CD14-positive monocyte (primary cell): ENCODE data around the gene KLHL7. TPM values are rescaled to one million over a fixed set of nuclear protein-coding genes. Genes with fewer than 3 reads are reported as not detected.

ENCODE experiments used
- DNase-seq, 3 donors: peaks; one replicate each; pipeline ENCODE4 v3.0.0-alpha.2; 2011 to 2022
- H2AFZ ChIP-seq: 2 replicates; pipeline ENCODE4 v1.6.0; 2012; ENCODE audit warnings: mild to moderate bottlenecking, low read depth, low read length, inconsistent platforms; ENCODE audit not compliant: insufficient read depth, poor library complexity, severe bottlenecking
- H3K27ac ChIP-seq, 2 donors: 1 replicate in 1 of 2; 2 replicates in 1 of 2; pipeline ENCODE4 v1.5.1; 2012 to 2013; ENCODE audit warnings: low read length in 2 of 2, control low read depth in 1 of 2, inconsistent platforms in 1 of 2, low read depth in 1 of 2, mild to moderate bottlenecking in 1 of 2
- H3K27me3 ChIP-seq, 2 donors: one replicate each; pipeline versions ENCODE4 v1.6.0 to v1.6.1; 2011 to 2013; ENCODE audit warnings: low read length in 2 of 2; ENCODE audit not compliant: control insufficient read depth in 2 of 2, insufficient read depth in 2 of 2
- H3K36me3 ChIP-seq, 2 donors: replicated peaks in 1 of 2; 1 replicate in 1 of 2; 2 replicates in 1 of 2; pipeline versions ENCODE4 v1.5.1 to v1.6.1; 2012 to 2013; ENCODE audit warnings: low read length in 2 of 2, control low read depth in 1 of 2, inconsistent platforms in 1 of 2, mild to moderate bottlenecking in 1 of 2; ENCODE audit not compliant: insufficient read depth in 2 of 2, control insufficient read depth in 1 of 2
- H3K4me1 ChIP-seq, 2 donors: 1 replicate in 1 of 2; 2 replicates in 1 of 2; pipeline versions ENCODE4 v1.5.1 to v1.6.1; 2012 to 2013; ENCODE audit warnings: low read length in 2 of 2, control low read depth in 1 of 2, inconsistent platforms in 1 of 2, mild to moderate bottlenecking in 1 of 2, moderate library complexity in 1 of 2; ENCODE audit not compliant: insufficient read depth in 2 of 2, control insufficient read depth in 1 of 2
- H3K4me2 ChIP-seq: replicated peaks from 2 replicates; pipeline ENCODE3; 2012; ENCODE audit warnings: low read length, moderate library complexity, mild to moderate bottlenecking; ENCODE audit not compliant: poor library complexity, severe bottlenecking; ENCODE audit errors: extremely low read depth
- H3K4me3 ChIP-seq, 3 experiments: fragments of 200-600 bp in 1 of 3; sonication (generic) in 1 of 3; replicated peaks in 1 of 3; 1 replicate in 2 of 3; 2 replicates in 1 of 3; pipeline ENCODE4 v1.5.1; 2011 to 2013; ENCODE audit warnings: low read length in 3 of 3, mild to moderate bottlenecking in 3 of 3, control low read depth in 2 of 3, low read depth in 2 of 3, inconsistent platforms in 1 of 3, moderate library complexity in 1 of 3
- H3K79me2 ChIP-seq: 2 replicates; pipeline ENCODE4 v1.6.0; 2012; ENCODE audit warnings: mild to moderate bottlenecking, control low read depth, inconsistent platforms, low read length, moderate library complexity; ENCODE audit not compliant: insufficient read depth
- H3K9ac ChIP-seq: 2 replicates; pipeline ENCODE4 v1.6.0; 2017; ENCODE audit warnings: low read length, mild to moderate bottlenecking; ENCODE audit not compliant: insufficient read depth, poor library complexity, severe bottlenecking
- H3K9me3 ChIP-seq, 2 donors: replicated peaks in 1 of 2; 1 replicate in 1 of 2; 2 replicates in 1 of 2; pipeline versions ENCODE4 v1.5.1 to v1.6.1; 2012 to 2013; ENCODE audit warnings: low read length in 2 of 2, control low read depth in 1 of 2; ENCODE audit not compliant: control insufficient read depth in 1 of 2, insufficient read depth in 1 of 2
- H4K20me1 ChIP-seq: 2 replicates; pipeline ENCODE4 v1.6.0; 2012; ENCODE audit warnings: mild to moderate bottlenecking, low read length, control low read depth, moderate library complexity; ENCODE audit not compliant: insufficient read depth
- H3K27ac Mint-ChIP-seq, 7 donors: one replicate each; pipeline ENCODE4 v1.8.0; 2020; ENCODE audit warnings: mild to moderate bottlenecking in 7 of 7, mixed read lengths in 7 of 7, moderate library complexity in 6 of 7, inconsistent platforms in 2 of 7
- H3K27me3 Mint-ChIP-seq, 3 donors: one replicate each; pipeline ENCODE4 v1.8.0; 2021 to 2022; ENCODE audit warnings: low read depth in 3 of 3, mild to moderate bottlenecking in 3 of 3, mixed read lengths in 3 of 3, moderate library complexity in 3 of 3, inconsistent platforms in 1 of 3
- H3K36me3 Mint-ChIP-seq, 2 donors: one replicate each; pipeline ENCODE4 v1.8.0; 2020; ENCODE audit warnings: mixed read lengths in 2 of 2, inconsistent platforms in 1 of 2, mild to moderate bottlenecking in 1 of 2
- H3K4me1 Mint-ChIP-seq: one replicate; pipeline ENCODE4 v1.8.0; 2020; ENCODE audit warnings: mild to moderate bottlenecking, mixed read lengths
- H3K4me3 Mint-ChIP-seq, 2 donors: one replicate each; pipeline ENCODE4 v1.8.0; 2020; ENCODE audit warnings: mild to moderate bottlenecking in 2 of 2, mixed read lengths in 2 of 2, moderate library complexity in 1 of 2
- H3K9me3 Mint-ChIP-seq, 7 donors: one replicate each; pipeline ENCODE4 v1.8.0; 2020 to 2022; ENCODE audit warnings: mixed read lengths in 7 of 7, mild to moderate bottlenecking in 6 of 7, moderate library complexity in 6 of 7, inconsistent platforms in 2 of 7
- WGBS: methylation state at CpG from one replicate; pipeline ENCODE4 v1.1.5; 2013; ENCODE audit warnings: missing lambda C conversion rate; ENCODE audit not compliant: insufficient coverage; 5-methylcytosine and 5-hydroxymethylcytosine counted together
- intact Hi-C, 2 donors: fragments of 100-400 bp; cut with micrococcal nuclease; formaldehyde crosslinking; loops; one replicate each; pipeline versions ENCODE4 v1.15.0 to v1.15.1; 2023
- polyA plus RNA-seq, 3 donors: library from polyadenylated mRNA; depleted of rRNA in 1 of 3; unstranded in 2 of 3; stranded (reverse) in 1 of 3; fragments of 300-500 nt in 2 of 3; fragments of >200 nt in 1 of 3; fragmentation: Illumina TruSeq in 2 of 3; gene quantifications; 1 replicate in 2 of 3; 2 replicates in 1 of 3; pipeline ENCODE4 v1.2.3, GENCODE V29; 2012 to 2021
- TF ChIP-seq, protein P1 (sequence below): fragments of 200-600 bp; IDR thresholded peaks from one replicate; pipeline ENCODE4 v1.8.0; 2022; ENCODE audit warnings: antibody characterized with exemption, mild to moderate bottlenecking

The KLHL7 gene
- polyA plus RNA-seq, 3 donors, result 15.5 to 21.0 (median 17.4) TPM

DNA sequence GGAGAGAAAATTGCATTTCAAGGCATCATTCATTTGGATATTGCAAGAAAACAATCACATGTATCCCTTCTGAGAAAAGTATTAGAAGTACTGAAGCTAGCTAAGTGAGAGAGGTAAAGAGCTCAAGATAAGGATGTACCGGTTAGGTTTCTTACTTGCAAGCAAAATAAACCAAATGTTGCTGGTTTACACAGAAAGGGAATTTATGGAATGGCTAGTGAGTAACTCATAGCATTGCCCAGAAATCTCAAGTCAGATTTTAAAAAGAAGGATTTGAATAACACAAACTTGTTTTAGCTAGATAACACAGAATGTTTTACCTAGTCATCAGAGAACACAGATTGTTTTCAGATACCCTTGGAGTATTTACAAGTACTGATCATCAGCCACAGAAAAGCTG is 30.6 kb downstream of the KLHL7 start:
- Mint-ChIP-seq H3K27ac (no peak overlapping the region), H3K27me3 (no peaks in the 10 kb centered on the region), H3K9me3 (peaks cover 0 to 3% (median 0%) of the 10 kb centered on the region in 7 donors), H3K4me1 (no peaks in the 10 kb centered on the region), H3K36me3 (peaks cover 5 to 8% of the 10 kb centered on the region in 2 donors), H3K4me3 (no peak overlapping the region)
- Histone ChIP-seq H3K4me1 (no peaks in the 10 kb centered on the region), H3K27me3 (no peaks in the 10 kb centered on the region), H3K4me2 (no peak overlapping the region), H3K79me2 (no peaks in the 10 kb centered on the region), H3K4me3 (no peak overlapping the region), H3K36me3 (peaks cover 3% of the 10 kb centered on the region in 2 donors), H3K27ac (no peak overlapping the region), H3K9ac (no peak overlapping the region), H4K20me1 (no peaks in the 10 kb centered on the region), H2AFZ (no peak overlapping the region), H3K9me3 (no peaks in the 10 kb centered on the region)
- DNase-seq, result no peak
- intact Hi-C loops, result no loop called here
- WGBS, result no CpG with 5 or more reads among the region's 1 CpG
- TF ChIP-seq, protein P1, sequence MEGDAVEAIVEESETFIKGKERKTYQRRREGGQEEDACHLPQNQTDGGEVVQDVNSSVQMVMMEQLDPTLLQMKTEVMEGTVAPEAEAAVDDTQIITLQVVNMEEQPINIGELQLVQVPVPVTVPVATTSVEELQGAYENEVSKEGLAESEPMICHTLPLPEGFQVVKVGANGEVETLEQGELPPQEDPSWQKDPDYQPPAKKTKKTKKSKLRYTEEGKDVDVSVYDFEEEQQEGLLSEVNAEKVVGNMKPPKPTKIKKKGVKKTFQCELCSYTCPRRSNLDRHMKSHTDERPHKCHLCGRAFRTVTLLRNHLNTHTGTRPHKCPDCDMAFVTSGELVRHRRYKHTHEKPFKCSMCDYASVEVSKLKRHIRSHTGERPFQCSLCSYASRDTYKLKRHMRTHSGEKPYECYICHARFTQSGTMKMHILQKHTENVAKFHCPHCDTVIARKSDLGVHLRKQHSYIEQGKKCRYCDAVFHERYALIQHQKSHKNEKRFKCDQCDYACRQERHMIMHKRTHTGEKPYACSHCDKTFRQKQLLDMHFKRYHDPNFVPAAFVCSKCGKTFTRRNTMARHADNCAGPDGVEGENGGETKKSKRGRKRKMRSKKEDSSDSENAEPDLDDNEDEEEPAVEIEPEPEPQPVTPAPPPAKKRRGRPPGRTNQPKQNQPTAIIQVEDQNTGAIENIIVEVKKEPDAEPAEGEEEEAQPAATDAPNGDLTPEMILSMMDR, result no peak

DNA sequence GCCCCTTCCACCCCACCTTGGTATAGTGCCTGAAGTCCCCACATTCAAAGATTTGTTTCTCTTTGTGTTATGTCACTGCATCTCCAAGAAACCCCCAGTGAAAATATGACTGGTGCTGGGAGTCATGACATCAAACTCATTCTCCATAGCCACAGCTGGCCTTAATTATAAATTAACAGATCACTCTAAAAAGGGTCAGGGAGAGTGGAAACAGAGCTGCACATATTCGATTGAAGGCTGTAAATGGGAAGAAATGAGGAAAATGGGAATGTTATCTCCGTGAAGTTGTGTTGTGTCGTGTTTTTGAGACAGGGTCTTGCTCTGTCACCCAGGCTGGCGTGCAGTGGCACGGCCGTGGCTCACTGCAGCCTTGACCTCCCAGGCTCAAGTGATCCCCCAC is 52.1 kb downstream of the KLHL7 start:
- WGBS, result 70% methylated on average over 4 of the region's 6 CpGs
- H3K4me2 ChIP-seq, result no peak overlapping the region

More for the DNA sequence above, 52.1 kb downstream of the KLHL7 start:
- no peaks in the 10 kb centered on the region for H3K9me3 ChIP-seq
- H3K27ac Mint-ChIP-seq, result peak overlapping the region in 1 of 7 donors; percentile 18
- H3K4me1 Mint-ChIP-seq, result no peaks in the 10 kb centered on the region
- peaks cover 2 to 25% of the 10 kb centered on the region in 2 donors for H3K36me3 ChIP-seq
- no peaks in the 10 kb centered on the region for H3K27me3 ChIP-seq
- DNase-seq, result no peak
- H3K4me3 ChIP-seq, result no peak overlapping the region
- H3K9me3 Mint-ChIP-seq, result no peaks in the 10 kb centered on the region
- H3K79me2 ChIP-seq, result no peaks in the 10 kb centered on the region
- peaks cover 0 to 2% (median 0%) of the 10 kb centered on the region in 3 donors for H3K27me3 Mint-ChIP-seq
- no peak overlapping the region for H3K4me3 Mint-ChIP-seq
- TF ChIP-seq, protein P1, result no peak
- peaks cover 13 to 22% of the 10 kb centered on the region in 2 donors for H3K36me3 Mint-ChIP-seq
- intact Hi-C loops, result no loop called here
- H3K4me1 ChIP-seq, result no peaks in the 10 kb centered on the region
- H3K9ac ChIP-seq, result no peak overlapping the region
- no peak overlapping the region for H3K27ac ChIP-seq
- H2AFZ ChIP-seq, result no peak overlapping the region
- no peaks in the 10 kb centered on the region for H4K20me1 ChIP-seq
